EH (cell line): ENCODE data around the gene SYTL3.
"Not testable (repeated sequence)": the region's sequence is repeated elsewhere in the genome, so short reads cannot be mapped to it uniquely, and the experiment has no call there.

Source experiments
- DNase-seq: peaks from one replicate; pipeline ENCODE4 v3.0.0-alpha.2; 2015; ENCODE audit warnings: low read depth

SYTL3 gene

DNA sequence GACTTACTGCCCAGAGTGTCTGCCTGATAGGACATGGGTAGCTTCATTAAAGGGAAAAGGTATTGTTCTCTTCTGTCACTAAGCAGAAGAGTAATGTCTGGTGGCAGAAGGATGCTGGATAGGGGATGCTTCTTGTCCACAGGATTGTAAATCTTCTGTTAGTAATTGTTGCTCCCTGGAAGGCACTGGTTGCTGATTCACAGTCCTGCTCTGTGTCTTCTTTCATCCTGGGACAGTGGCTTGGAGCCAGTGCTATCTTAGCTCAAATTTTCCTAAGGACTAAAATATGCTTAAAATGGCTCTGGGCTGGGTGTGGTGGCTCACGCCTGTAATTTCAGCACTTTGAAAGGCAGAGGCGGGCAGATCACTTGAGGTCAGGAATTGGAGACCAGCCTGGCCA lies 48.0 kb downstream of the SYTL3 start:
- peak; percentile 91 for DNase-seq

DNA sequence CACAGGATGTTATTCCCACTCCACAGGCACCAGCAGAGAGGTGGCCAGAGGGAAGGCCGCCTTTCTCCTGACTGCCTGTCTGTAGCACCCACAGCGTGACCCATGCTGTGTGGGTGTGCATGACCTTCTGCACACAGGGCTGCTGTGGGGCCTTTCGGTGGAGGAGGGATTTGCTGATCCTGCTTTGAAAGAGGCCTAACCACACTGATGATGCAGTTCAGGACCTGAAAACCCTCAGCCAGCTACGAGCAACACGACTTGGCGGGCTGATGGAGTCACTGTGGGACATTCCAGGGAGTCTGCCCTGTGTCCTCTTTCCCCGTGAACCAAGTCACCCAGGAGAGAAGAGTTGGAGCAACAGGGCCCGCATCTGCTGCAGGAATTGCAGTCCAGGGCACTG lies 49.1 kb downstream of the SYTL3 start:
- DNase-seq = peak; percentile 21

DNA sequence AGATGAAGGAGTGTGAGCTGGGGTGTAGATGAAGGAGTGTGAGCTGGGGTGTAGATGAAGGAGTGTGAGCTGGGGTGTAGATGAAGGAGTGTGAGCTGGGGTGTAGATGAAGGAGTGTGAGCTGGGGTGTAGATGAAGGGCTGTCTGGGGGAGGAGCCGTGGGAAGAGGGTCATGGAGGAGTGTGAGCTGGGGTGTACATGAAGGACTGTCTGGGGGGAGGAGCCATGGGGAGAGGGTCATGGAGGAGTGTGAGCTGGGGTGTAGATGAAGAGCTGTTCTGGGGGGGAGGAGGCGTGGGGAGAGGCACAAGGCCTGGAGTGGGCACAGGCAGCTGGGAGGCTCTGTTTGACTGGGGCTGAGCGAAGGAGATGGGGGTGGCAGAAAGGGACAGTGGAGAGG lies 51.4 kb downstream of the SYTL3 start:
- DNase-seq = not testable (repeated sequence)

DNA sequence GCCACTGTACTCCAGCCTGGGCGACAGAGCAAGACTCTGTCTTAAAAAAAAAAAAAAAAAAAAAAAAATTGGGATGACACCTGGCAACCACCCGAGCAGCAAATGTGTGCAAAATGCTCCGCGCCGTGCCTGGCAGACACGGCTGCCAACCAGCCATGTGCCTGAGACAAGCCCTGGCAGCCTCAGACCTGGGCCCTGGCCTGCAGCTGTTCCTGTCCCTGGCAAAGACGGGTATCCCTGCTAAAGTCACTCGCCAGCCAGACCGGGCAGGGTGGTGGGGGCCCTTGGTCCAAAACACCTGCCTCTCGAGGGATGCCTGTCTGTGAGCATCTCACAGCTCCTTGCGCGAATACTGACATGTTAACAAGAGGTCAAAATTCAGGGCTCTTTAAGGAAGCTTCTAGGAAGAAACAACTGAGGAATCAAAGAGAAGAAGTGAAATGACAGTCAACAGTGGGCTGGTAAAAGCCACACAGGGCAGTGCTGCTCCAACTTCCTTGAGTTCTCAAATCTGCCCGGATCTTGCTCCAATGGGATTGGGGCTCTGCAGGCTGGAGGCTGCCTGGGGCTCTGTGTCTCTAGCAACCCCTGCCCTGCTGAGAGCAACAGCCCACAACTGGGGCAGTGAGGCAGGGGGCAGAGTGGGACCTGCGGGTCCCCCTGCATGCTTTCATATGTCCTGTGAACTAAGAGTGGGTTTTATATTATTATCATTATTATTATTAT lies 53.4 kb downstream of the SYTL3 start:
- no peak for DNase-seq

DNA sequence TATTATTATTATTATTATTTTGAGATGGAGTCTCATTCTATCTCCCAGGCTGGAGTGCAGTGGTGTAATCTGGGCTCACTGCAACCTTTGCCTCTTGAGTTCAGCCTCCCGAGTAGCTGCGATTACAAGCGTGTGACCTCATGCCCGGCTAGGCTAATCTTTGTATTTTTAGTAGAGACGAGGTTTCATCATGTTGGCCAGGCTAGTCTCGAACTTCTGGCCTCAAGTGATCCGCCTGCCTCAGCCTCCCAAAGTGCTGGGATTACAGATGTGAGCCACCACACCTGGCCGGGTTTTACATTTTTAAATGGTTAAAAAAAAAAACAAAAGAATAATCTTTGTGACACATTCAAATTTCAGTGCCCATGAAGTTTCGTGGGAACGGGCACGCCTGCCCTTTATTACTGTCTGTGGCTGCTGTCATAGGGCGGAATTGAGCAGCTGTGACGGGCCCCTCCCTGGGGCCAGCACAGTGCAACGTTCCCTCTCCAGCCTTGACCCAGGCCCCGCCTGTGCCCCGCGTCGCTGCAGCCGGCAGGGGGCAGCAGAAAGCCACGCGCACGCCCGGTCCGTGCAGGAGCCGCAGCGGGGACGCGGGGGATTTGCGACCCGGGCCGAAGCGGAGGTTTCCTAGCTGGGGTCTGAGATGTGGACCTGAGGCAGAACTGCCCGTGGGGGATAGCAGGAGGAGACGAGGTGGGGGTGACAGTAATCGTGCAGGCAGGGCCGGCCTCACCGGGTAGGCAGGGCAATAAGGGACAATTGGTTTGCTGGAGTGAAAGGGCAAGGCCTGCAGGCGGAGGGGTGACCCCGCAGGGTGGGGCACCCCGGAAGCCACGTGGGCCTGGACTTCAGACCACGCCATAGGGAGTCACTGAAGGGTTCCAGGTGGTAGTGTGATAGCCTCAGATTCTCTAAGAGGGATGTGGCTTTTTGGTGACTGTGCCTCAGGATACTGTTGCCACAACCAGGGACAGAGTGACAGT lies 54.3 kb downstream of the SYTL3 start:
- DNase-seq = peak; percentile 64

DNA sequence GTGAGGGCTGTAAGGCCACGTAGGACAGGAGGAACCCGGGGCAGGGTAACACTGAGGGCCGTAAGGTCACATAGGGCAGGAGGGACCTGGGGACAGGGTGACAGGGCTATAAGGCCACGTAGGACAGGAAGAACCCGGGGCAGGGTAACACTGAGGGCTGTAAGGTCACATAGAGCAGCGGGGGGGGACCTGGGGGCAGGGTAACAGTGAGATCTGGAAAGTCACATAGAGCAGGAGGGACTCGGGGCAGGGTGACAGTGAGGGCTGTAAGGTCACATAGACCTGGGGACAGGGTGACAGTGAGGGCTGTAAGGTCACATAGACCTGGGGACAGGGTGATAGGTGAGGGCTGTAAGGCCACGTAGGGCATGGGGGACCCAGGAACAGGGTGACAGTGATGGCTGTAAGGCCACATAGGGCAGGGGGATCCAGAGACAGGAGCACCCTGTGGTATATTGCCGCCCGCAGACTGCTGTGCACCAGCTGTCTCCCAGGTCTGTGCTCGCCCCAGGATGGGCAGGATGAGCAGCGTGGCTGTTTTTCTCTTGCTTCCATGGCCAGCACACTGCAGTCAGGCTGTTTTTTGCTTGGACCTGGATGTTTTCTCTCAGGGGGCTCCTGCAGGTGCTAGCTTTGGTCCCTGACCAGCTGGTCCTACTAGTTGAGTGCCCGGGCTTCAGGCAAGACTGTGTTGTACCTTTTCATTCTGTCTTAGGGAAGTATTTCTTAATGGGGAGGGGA lies 55.7 kb downstream of the SYTL3 start:
- no peak for DNase-seq

DNA sequence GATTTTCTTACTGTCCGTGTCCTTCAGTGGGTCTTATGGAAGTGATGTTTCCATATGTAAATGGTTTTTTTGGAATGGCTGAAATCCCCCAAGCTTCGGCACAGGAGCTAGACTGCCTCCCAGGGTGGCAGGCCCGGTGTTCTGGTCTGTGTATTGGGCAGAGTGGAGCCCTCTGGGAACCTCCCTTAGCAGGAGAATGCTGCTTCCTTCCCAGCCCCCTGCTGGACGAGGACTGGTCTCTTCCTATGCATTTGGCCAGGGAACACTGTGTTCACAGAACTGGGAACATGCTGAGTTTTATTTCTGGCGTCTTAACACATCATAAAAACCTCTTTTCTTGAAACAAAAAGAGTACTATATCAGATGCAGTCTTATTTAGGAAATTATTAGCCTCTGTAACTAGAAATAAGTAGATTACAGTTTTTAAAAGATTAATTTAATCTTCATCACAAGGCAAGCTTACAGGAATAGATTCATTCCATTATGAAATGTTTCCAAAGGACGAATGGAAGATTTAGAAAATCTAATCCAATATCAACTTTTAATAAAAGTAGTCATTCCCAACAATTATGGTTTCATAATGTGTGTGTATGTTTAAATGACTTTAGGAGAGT lies 56.6 kb downstream of the SYTL3 start:
- peak; percentile 64 for DNase-seq

GRCh38 chr6:158707120-158707820 lies 57.4 kb downstream of the SYTL3 start:
- DNase-seq = peak; percentile 67

GRCh38 chr6:158707821-158708195 lies 58.0 kb downstream of the SYTL3 start:
- no peak for DNase-seq

GRCh38 chr6:158708239-158708638 lies 58.4 kb downstream of the SYTL3 start:
- peak; percentile 15 for DNase-seq

DNA sequence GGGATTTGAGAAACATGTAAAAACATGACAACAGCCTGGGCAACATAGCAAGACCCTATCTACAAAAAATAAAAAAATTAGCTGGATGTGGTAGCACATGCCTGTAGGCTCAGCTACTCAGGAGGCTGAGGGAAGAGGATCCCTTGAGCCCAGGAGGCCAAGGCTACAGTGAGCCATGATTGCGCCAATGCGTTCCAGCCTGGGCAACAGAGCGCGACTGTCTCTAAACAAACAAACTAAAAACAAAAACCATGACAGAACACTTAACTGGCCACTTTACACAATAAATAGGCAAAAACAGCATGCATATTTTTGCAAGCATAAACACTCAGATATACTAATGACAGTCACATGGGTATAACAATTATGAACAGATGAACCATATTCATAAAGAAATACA lies 60.0 kb downstream of the SYTL3 start:
- no peak for DNase-seq

GRCh38 chr6:158711264-158711663 lies 61.4 kb downstream of the SYTL3 start:
- DNase-seq = no peak

DNA sequence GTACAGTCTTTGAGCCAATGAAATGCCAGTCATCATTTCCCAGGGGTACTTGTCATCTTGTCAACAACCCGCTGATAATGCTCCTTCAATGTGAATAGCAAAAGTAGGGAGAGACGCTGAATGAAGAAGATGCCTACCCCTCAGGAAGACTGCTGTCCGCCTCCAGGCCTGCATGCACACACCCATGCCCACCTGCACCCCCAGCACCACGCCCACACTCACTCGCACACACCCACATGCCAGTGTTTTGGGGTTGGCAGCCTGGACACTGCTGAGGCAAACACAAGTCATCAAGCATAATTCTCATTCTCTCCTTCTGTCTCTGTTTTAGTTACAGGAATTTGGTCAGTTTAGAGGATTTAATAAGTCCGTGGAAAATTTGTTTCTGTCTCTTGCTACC lies 63.6 kb downstream of the SYTL3 start:
- DNase-seq = no peak

GRCh38 chr6:158714706-158715105 lies 64.9 kb downstream of the SYTL3 start:
- DNase-seq = no peak

GRCh38 chr6:158715330-158716311 lies 65.8 kb downstream of the SYTL3 start:
- DNase-seq = no peak

DNA sequence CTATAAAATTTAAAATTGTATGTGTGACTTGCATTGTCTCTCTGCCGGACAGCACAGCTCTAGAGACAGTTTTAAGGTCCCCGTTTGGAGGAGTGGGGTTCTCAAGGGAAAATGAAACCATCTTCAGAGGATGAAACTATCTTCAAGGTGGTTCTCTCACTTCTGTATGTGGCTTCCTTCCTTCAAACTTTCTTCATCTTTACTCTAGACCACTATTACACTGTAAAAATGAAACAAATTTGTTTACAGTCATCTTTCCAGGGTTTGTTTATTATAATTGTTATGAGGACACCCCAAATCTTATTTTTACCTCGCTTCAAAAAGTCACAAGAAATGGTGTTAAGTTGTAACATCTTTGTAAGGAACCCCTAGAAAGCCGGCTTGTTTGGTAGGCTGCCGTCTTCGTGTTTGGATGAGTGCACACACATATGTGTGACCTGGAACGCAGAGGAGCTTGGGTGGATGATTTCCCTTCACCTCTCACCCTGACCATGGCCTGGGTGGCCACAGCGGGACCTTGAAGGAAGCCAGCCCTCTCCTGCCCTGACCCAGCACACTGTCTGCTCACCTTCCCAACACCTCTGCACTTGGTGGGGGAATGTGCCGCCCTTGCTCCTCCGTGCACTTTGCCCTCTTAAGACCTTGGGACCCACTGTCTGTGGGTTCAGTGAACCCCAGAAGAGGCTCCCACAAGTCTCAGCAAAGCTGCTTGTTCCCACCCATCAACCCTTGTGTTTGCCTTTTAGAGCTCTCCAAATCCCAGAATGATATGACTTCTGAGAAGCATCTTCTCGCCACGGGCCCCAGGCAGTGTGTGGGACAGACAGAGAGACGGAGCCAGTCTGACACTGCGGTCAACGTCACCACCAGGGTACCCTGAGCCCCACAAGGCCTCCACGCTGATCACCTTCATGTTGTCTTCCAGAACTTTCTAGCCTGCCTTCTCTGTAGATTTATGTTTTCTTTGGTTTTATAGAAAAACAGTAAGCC lies 67.8 kb downstream of the SYTL3 start:
- DNase-seq = no peak

GRCh38 chr6:158718461-158719046 lies 68.7 kb downstream of the SYTL3 start:
- DNase-seq = no peak

- DNase-seq = no peak
These were observed 72.4 kb downstream of the SYTL3 start for GRCh38 chr6:158722176-158722729.
